Measurements from ENCODE around the gene DDIT4.
"Not testable (repeated sequence)": the region's sequence is repeated elsewhere in the genome, so short reads cannot be mapped to it uniquely, and the experiment has no call there.

The DDIT4 gene

GRCh38 chr10:72268475-72269200 is 5.1 kb upstream of the DDIT4 start:
- DNase-seq = not testable (repeated sequence)

DNA sequence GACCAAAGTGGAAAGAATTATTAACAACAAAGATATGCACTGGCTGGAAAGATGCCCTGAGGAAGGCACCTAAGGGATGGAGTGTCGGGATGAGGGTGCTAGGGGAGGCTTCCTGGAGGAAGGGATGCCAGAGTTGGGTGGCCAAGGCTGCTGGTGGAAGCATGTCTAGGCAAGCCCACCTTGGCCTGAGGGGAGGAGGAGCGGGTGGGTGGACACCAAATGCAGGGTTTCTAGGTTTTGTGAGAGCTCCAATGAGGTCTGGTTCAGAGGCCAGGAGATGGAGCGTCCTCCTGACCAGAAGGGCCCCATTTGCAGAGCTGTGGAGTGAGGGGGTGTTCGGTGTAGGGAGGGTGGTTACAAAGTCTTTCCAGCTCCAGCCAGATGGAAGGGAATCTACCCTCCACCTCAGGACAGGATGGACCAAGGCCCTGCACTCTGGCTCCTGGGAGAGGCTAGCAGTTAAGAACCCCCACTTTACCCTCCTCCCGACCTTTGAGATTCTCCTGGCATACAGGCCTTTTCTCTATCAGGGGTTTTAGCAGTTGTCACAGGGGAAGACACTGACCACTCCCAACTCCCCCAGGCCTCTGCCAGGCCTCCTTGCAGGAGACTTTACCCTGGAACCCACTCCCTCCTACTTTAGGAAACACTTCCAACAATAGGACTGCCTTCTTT is 3.0 kb upstream of the DDIT4 start:
- DNase-seq = no peak

DNA sequence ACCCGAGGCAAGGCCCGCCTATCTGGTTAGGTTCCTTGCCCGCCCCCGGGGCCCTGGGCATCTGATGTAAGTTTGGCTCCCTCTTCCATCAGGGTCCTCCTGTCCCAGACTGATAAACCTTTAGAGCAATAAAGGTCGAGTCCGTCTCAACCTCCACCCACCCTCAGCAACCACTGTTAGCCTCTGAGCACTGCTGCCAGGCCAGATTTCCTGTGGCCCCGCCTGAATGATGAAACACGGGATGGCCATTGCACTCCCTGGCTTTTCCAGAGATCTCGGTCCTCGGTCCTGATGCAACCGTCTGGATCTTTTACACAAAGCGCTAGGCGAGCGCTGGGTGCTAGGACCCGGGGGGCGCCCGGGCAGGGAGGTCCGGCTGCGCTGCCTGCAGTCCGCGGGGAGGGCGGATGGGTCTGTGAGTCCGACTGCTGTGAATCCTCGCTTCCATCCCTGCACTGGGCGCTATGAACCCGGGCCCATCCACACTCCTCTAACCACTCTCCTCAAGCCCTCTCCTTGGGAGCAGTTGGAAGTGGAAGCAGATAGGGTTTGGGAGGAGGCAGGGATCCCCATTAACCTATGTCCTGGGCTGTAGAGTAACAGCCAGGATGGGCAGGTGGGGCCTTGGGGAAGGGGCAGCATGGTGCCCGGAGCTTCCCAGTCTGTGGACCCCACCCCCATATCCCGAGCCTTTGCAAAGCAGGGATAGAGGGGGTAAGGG is 875 bp upstream of the DDIT4 start:
- peak; percentile 95 for DNase-seq

DNA sequence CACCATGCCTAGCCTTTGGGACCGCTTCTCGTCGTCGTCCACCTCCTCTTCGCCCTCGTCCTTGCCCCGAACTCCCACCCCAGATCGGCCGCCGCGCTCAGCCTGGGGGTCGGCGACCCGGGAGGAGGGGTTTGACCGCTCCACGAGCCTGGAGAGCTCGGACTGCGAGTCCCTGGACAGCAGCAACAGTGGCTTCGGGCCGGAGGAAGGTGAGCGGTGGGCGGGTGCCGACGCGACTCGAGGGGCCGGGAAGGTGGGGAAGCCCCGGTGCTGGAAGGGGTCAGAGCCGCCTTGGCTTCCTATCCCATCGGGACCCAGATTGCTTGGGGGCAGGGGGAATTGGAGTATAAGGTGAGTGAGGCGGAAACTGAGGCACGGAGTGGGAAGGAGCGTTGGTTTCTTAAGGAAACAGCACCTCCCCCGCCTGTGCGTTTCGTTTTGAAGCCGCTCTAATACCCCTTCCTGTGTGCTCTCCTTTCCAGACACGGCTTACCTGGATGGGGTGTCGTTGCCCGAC is 547 bp downstream of the DDIT4 start:
- no peak for DNase-seq

- DNase-seq = peak; percentile 81
Observed at GRCh38 chr10:72274730-72275350, 1.1 kb downstream of the DDIT4 start.

DNA sequence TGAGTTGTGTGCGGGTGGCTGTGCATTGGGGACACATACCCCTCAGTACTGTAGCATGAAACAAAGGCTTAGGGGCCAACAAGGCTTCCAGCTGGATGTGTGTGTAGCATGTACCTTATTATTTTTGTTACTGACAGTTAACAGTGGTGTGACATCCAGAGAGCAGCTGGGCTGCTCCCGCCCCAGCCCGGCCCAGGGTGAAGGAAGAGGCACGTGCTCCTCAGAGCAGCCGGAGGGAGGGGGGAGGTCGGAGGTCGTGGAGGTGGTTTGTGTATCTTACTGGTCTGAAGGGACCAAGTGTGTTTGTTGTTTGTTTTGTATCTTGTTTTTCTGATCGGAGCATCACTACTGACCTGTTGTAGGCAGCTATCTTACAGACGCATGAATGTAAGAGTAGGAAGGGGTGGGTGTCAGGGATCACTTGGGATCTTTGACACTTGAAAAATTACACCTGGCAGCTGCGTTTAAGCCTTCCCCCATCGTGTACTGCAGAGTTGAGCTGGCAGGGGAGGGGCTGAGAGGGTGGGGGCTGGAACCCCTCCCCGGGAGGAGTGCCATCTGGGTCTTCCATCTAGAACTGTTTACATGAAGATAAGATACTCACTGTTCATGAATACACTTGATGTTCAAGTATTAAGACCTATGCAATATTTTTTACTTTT is 1.8 kb downstream of the DDIT4 start:
- peak; percentile 57 for DNase-seq

DNA sequence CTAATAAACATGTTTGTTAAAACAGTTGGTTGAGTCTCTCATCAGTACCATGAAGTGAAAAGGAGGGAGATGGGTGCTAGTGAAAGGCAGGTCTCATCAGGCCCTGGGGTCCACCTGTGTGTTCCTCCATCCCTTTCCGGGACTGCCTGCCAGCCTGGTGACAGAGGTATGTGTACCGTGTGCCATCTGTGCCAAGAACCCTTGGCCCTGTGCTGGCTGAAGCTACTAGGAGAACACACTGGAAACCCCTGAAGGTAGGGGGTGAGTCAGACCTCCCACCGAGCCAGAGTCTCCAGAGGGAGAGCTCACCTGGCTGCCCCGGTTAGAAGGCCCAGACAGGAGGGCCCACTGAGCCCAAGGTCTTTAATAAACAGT is 2.3 kb downstream of the DDIT4 start:
- no peak for DNase-seq

- DNase-seq = no peak
Observed at GRCh38 chr10:72276421-72277339, 3.0 kb downstream of the DDIT4 start.

GRCh38 chr10:72277340-72277995 is 3.7 kb downstream of the DDIT4 start:
- DNase-seq = no peak

DNA sequence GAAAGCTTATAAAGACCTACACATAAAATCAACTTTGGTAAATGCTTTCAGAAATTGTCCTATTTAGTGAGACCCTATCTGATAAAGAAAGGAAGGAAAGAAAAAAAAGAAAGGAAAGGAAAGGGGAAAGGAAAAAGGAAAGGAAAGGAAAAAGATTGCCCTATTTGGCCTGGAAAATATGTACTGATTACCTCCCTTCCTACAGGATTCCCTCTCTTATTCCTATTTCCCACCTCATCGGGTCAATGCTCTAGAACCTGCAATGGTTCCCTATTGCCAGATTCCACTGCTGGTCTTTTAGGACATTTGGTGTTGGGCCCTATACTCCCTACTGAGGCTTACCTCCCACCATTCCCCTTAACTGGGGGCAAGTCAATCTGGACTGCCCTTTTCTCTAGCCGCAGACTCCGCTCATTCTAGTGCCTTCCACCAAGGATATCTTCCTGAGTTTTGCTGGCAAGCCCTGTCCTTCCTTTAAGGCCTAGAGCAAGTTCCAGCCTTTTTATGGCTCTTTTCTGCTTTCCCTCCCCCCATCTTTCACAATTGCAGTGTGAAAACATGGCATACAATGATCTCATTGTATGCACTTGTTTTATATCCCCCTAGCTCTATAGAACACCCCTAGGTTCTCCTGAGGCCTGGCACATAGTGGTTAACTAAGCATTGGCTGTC is 4.4 kb downstream of the DDIT4 start:
- no peak for DNase-seq

GRCh38 chr10:72278668-72279393 is 5.1 kb downstream of the DDIT4 start:
- DNase-seq = no peak

DNA sequence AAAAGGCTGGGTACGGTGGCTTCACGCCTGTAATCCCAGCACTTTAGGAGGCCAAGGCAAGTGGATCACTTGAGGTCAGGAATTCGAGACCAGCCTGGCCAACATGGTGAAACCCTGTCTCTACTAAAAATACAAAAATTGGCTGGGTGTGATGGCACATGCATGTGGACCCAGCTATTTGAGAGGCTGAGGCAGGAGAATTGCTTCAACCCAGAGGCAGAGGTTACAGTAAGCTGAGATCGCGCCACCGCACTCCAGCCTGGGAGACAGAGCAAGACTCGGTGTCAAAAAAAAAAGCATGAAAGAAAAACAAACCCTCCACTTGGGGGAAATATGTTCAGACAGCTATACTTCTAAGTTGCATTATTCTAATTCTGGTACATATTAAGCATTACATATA is 5.9 kb downstream of the DDIT4 start:
- DNase-seq = not testable (repeated sequence)

- DNase-seq = no peak
Observed at GRCh38 chr10:72283131-72283530, 9.4 kb downstream of the DDIT4 start.

DNA sequence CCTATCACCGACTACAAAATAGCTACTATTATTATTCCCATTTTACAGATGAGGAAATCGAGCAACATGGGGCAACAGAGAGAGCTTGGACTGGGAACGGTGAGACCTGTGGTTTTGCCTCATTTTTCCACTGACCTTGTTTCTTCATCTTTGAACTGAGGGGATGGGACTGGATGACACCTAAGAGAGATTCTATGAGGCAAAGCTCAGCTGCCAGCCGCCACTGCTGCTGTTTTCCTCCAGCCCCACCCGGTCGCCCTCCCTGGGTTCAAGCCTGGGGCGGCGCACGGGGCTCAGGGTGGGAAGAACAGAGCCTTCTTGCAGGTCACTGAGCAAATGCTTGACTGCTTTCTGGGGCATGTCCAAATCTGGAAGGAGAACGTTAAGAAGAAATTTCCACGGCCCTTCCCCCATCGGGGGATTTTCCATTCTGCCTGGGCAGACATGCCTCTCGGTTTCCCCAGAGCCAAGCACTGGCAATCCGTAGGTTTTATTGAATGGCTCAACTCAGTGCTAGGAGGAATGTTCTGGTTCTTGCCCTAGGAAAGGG is 12.3 kb downstream of the DDIT4 start:
- no peak for DNase-seq

GRCh38 chr10:72291019-72291532 is 17.4 kb downstream of the DDIT4 start:
- no peak for DNase-seq

DNA sequence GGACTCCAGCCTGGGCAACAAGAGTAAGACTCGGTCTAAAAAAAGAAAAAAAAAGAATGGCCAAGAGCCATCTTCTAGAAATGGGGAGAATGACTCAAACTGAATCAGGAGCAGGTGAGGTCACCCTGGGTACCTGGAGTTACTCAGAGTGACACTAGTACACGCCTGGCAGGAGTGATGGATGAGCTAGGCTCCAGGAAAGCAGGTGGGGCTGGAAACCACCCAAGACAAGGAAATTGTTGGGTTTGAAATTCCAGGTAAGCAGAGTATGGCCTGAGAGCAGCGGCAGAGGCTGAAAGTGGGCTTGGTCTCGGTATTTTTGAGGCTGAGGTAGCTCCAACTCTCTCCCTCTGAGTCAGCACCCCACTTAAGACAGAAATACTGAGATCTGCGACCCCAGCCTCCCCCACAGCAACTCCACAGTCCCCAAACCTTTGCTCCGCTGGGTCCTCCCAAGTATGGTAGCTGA is 18.5 kb downstream of the DDIT4 start:
- DNase-seq = no peak

DNA sequence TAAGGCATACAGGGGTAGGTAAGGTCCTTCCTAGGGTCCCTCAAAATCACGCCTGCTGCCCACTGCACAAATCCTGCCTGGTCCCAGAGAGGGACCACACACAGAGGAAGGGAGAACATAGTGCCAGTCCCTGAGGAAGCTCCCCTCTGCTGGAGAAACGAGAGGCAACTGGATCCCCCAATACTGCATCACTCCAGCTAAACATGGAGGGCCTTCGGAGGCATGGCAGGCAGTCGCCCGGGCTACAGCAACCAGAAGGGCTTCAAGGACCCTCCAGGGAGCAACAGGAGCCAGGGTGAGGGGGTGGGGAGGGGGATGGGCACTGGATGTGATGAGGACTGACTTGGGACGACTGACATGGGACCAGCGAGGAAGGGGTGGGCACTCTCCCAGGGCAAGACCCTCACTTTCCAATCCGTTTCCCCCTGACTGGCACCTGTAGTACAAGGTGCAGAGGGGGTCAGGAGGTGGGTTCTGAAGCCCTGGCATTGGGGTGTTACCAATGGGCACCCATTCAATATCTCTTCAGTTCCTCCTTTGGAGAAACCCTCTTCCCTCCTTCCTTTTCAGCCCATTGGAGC is 21.7 kb downstream of the DDIT4 start:
- DNase-seq = no peak

- not testable (repeated sequence) for DNase-seq
Observed at GRCh38 chr10:72296829-72297280, 23.1 kb downstream of the DDIT4 start.

Measured in right hindlimb (tissue), 1 donor.